HepG2 (cell line): ENCODE measurements around the gene COG1. TPM values are rescaled to one million over a fixed set of nuclear protein-coding genes. Genes with fewer than 3 reads are reported as not detected.
A peak's percentile ranks its signal among the peaks of the same experiment; 100 is the strongest.

Experiments used
- BRF2 ChIP-seq: sonication (generic); formaldehyde crosslinking; IDR thresholded peaks from 2 replicates; pipeline ENCODE4 v1.8.1; 2022; ENCODE audit warnings: mild to moderate bottlenecking, missing genetic modification reagents
- GATAD1 ChIP-seq: IDR thresholded peaks from 2 replicates; pipeline ENCODE4 v1.6.1; 2016; ENCODE audit warnings: missing genetic modification reagents, missing compliant biosample characterization
- RAD21 ChIP-seq: fragments of 450-650 bp; formaldehyde crosslinking; IDR thresholded peaks from 2 replicates; pipeline ENCODE4 v1.5.0; 2020; ENCODE audit warnings: mild to moderate bottlenecking
- SATB2 ChIP-seq: sonication (generic); formaldehyde crosslinking; IDR thresholded peaks from 2 replicates; pipeline ENCODE4 v1.5.0; 2020; ENCODE audit warnings: missing genetic modification reagents
- SOX5 ChIP-seq: IDR thresholded peaks from 2 replicates; pipeline ENCODE4 v1.6.1; 2016; ENCODE audit warnings: borderline replicate concordance
- ZNF224 ChIP-seq: sonication (generic); formaldehyde crosslinking; IDR thresholded peaks from 2 replicates; pipeline ENCODE4 v1.5.0; 2020; ENCODE audit warnings: mild to moderate bottlenecking, missing genetic modification reagents
- ZNF430 ChIP-seq: sonication (generic); formaldehyde crosslinking; IDR thresholded peaks from 2 replicates; pipeline ENCODE4 v1.9.0; 2021; ENCODE audit warnings: mild to moderate bottlenecking, missing genetic modification reagents
- ZNF614 ChIP-seq: IDR thresholded peaks from 2 replicates; pipeline ENCODE4 v1.6.1; 2018; ENCODE audit warnings: missing biosample characterization, missing genetic modification reagents, inconsistent platforms, borderline replicate concordance
- ZNF83 ChIP-seq: sonication (generic); formaldehyde crosslinking; IDR thresholded peaks from 2 replicates; pipeline ENCODE4 v1.4.0; 2020; ENCODE audit warnings: missing genetic modification reagents, mild to moderate bottlenecking, borderline replicate concordance
- ZSCAN29 ChIP-seq: sonication (generic); formaldehyde crosslinking; conservative IDR thresholded peaks from 2 replicates; pipeline ENCODE4 v1.4.0; 2020; ENCODE audit warnings: mild to moderate bottlenecking, missing genetic modification reagents
- polyA plus RNA-seq, 8 experiments: library from polyadenylated mRNA; depleted of rRNA in 3 of 8; stranded (reverse) in 7 of 8; unstranded in 1 of 8; fragments of >200 nt; fragmentation: Illumina TruSeq in 4 of 8; extraction: Trizol in 4 of 8; gene quantifications; 2 replicates each; pipeline versions ENCODE4 v1.2.1 to v1.2.3, GENCODE V29; 2011 to 2016; ENCODE audit warnings: low read depth in 4 of 8, missing spikeins in 1 of 8, mixed read lengths in 1 of 8; ENCODE audit not compliant: insufficient read depth in 1 of 8
- total RNA-seq, 5 experiments: library from RNA; depleted of rRNA; stranded (reverse); fragments of >200 nt; fragmentation: Illumina TruSeq; extraction: Trizol; gene quantifications; 2 replicates each; pipeline ENCODE4 v1.2.3, GENCODE V29; 2016; ENCODE audit warnings: low read depth in 1 of 5
- TF ChIP-seq, protein P1 (sequence below): sonication (generic); formaldehyde crosslinking; IDR thresholded peaks from 2 replicates; pipeline ENCODE4 v1.8.0; 2022; ENCODE audit warnings: missing genetic modification reagents, low read depth, mild to moderate bottlenecking, borderline replicate concordance
- TF ChIP-seq, protein P2 (sequence below): sonication (generic); formaldehyde crosslinking; IDR thresholded peaks from 2 replicates; pipeline ENCODE4 v1.8.1; 2023; ENCODE audit warnings: mild to moderate bottlenecking, missing genetic modification reagents

COG1 gene
- total and polyA plus RNA-seq, 2 of the 13 experiments (the other 11 are each of a cell fraction or from before 2014, with no cell fraction given): 36.6 to 39.7 TPM

GRCh38 chr17:73255671-73256181 lies 62.9 kb downstream of the COG1 start (continued):
- 0 out of 2 replicates have a peak, but pooled peaks have one; percentile 14 for TF ChIP-seq SOX5 (CRISPR knock-in tag)
- TF ChIP-seq ZNF430 (CRISPR knock-in tag): no peak
- TF ChIP-seq ZNF224 (CRISPR knock-in tag): no peak
- peak; percentile 43; the same call in 1 of the 2 replicates for TF ChIP-seq ZNF614 (CRISPR knock-in tag)
- no peak for TF ChIP-seq ZNF83 (CRISPR knock-in tag)
- TF ChIP-seq RAD21 (CRISPR knock-in tag): peak; percentile 100
- 0 out of 2 replicates have a peak, but pooled peaks have one; percentile 36 for TF ChIP-seq GATAD1 (CRISPR knock-in tag)
- TF ChIP-seq ZSCAN29 (CRISPR knock-in tag): 0 out of 2 replicates have a peak, but pooled peaks have one; percentile 41
- no peak for TF ChIP-seq SATB2
- TF ChIP-seq BRF2 (CRISPR knock-in tag): no peak
- TF ChIP-seq, protein P1, sequence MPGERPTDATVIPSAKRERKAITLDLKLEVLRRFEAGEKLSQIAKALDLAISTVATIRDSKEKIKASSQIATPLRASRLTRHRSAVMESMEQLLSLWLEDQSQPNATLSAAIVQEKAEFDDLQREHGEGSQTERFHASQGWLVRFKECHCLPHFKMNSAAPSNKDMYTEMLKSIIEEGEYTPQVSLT (CRISPR knock-in tag): no peak
- TF ChIP-seq, protein P2, sequence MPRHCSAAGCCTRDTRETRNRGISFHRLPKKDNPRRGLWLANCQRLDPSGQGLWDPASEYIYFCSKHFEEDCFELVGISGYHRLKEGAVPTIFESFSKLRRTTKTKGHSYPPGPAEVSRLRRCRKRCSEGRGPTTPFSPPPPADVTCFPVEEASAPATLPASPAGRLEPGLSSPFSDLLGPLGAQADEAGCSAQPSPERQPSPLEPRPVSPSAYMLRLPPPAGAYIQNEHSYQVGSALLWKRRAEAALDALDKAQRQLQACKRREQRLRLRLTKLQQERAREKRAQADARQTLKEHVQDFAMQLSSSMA (CRISPR knock-in tag): no peak
